Activated T-cell treated with anti-CD3 and anti-CD28 coated beads, Interleukin-2, amount 50 U/mL, for 72 hours (primary cell): Measurements from ENCODE around the gene RNLS. TPM values are rescaled to one million over a fixed set of nuclear protein-coding genes. Genes with fewer than 3 reads are reported as not detected.

Experiments
- ATAC-seq, 2 donors: fragments of 150-1000 bp; cut with Tn5 transposase; replicated peaks in 1 of 2; 2 replicates each; pipeline ENCODE4 v1.10.0; 2021; ENCODE audit warnings: moderate library complexity in 2 of 2, mild to moderate bottlenecking in 1 of 2
- DNase-seq, 2 donors: peaks; one replicate each; pipeline ENCODE4 v3.0.0; 2021 to 2022; ENCODE audit warnings: mixed read lengths in 1 of 2
- H3K27ac Mint-ChIP-seq: one replicate; pipeline ENCODE4 v1.8.0; 2022; ENCODE audit warnings: mild to moderate bottlenecking, moderate library complexity, mixed read lengths
- H3K27me3 Mint-ChIP-seq: one replicate; pipeline ENCODE4 v1.8.0; 2022; ENCODE audit warnings: low read depth, mixed read lengths
- H3K36me3 Mint-ChIP-seq, 2 donors: one replicate each; pipeline ENCODE4 v1.8.0; 2022; ENCODE audit warnings: mixed read lengths in 2 of 2, mild to moderate bottlenecking in 1 of 2; ENCODE audit not compliant: insufficient read depth in 2 of 2
- H3K4me1 Mint-ChIP-seq: one replicate; pipeline ENCODE4 v1.8.0; 2022; ENCODE audit warnings: low read depth, mixed read lengths
- H3K4me3 Mint-ChIP-seq, 2 donors: one replicate each; pipeline ENCODE4 v1.8.0; 2022; ENCODE audit warnings: mild to moderate bottlenecking in 2 of 2, mixed read lengths in 2 of 2, moderate library complexity in 2 of 2
- H3K9me3 Mint-ChIP-seq, 2 donors: one replicate each; pipeline ENCODE4 v1.8.0; 2022; ENCODE audit warnings: mixed read lengths in 2 of 2
- total RNA-seq, 2 donors: library from RNA; stranded (reverse); gene quantifications; one replicate each; pipeline ENCODE4 v1.2.3, GENCODE V29; 2022

RNLS gene
- total RNA-seq, 2 donors from 2014 or later = 2.6 to 6.2 TPM

GRCh38 chr10:88392222-88392621 lies 190.9 kb downstream of the RNLS start:
- no peaks in the 10 kb centered on the region for H3K27me3 Mint-ChIP-seq
- peaks cover 4 to 12% of the 10 kb centered on the region in 2 donors for H3K36me3 Mint-ChIP-seq
- H3K9me3 Mint-ChIP-seq = peaks cover 3 to 13% of the 10 kb centered on the region in 2 donors
- H3K4me1 Mint-ChIP-seq = peaks cover 11% of the 10 kb centered on the region
- no peak overlapping the region for H3K27ac Mint-ChIP-seq
- ATAC-seq (peak in 1 of 2 donors; percentile 42), DNase-seq (no peak)
- H3K4me3 Mint-ChIP-seq = no peak overlapping the region

- H3K36me3 Mint-ChIP-seq = peaks cover 0 to 4% of the 10 kb centered on the region in 2 donors
- H3K4me3 Mint-ChIP-seq = no peak overlapping the region
- no peak overlapping the region for H3K27ac Mint-ChIP-seq
- DNase-seq (no peak), ATAC-seq (no peak)
- peaks cover 20% of the 10 kb centered on the region for H3K4me1 Mint-ChIP-seq
- no peaks in the 10 kb centered on the region for H3K27me3 Mint-ChIP-seq
- peaks cover 0 to 2% of the 10 kb centered on the region in 2 donors for H3K9me3 Mint-ChIP-seq
Measured at GRCh38 chr10:88390041-88390440, 193.1 kb downstream of the RNLS start.

- DNase-seq (no peak), ATAC-seq (no peak)
- Mint-ChIP-seq H3K9me3 (peaks cover 0 to 2% of the 10 kb centered on the region in 2 donors), H3K27ac (no peak overlapping the region), H3K36me3 (peaks cover 0 to 4% of the 10 kb centered on the region in 2 donors), H3K4me3 (no peak overlapping the region), H3K27me3 (no peaks in the 10 kb centered on the region), H3K4me1 (peaks cover 25% of the 10 kb centered on the region)
Measured at GRCh38 chr10:88389456-88389855, 193.7 kb downstream of the RNLS start.

GRCh38 chr10:88388324-88388723 lies 194.8 kb downstream of the RNLS start:
- Mint-ChIP-seq H3K4me1 (peaks cover 27% of the 10 kb centered on the region), H3K36me3 (no peaks in the 10 kb centered on the region), H3K4me3 (no peak overlapping the region), H3K9me3 (no peaks in the 10 kb centered on the region), H3K27ac (no peak overlapping the region), H3K27me3 (no peaks in the 10 kb centered on the region)
- no peak for ATAC-seq
- DNase-seq = no peak

- no peak for ATAC-seq
- no peak overlapping the region for H3K27ac Mint-ChIP-seq
- no peak overlapping the region for H3K4me3 Mint-ChIP-seq
- H3K4me1 Mint-ChIP-seq = peaks cover 29% of the 10 kb centered on the region
- no peaks in the 10 kb centered on the region for H3K27me3 Mint-ChIP-seq
- no peak for DNase-seq
- H3K9me3 Mint-ChIP-seq = no peaks in the 10 kb centered on the region
- peaks cover 0 to 2% of the 10 kb centered on the region in 2 donors for H3K36me3 Mint-ChIP-seq
Measured at GRCh38 chr10:88386821-88387773, 196.0 kb downstream of the RNLS start.

- Mint-ChIP-seq H3K27ac (peak overlapping the region; percentile 59), H3K4me3 (no peak overlapping the region), H3K9me3 (no peaks in the 10 kb centered on the region), H3K27me3 (no peaks in the 10 kb centered on the region), H3K4me1 (peaks cover 23% of the 10 kb centered on the region), H3K36me3 (peaks cover 0 to 3% of the 10 kb centered on the region in 2 donors)
- DNase-seq (no peak), ATAC-seq (no peak)
Measured at GRCh38 chr10:88386204-88386788, 196.8 kb downstream of the RNLS start.

- DNase-seq (peak; percentile 23 to 35), ATAC-seq (peak; percentile 69 to 72)
- Mint-ChIP-seq H3K27me3 (no peaks in the 10 kb centered on the region), H3K4me3 (no peak overlapping the region), H3K27ac (no peak overlapping the region), H3K9me3 (no peaks in the 10 kb centered on the region), H3K4me1 (peaks cover 23% of the 10 kb centered on the region), H3K36me3 (peaks cover 0 to 3% of the 10 kb centered on the region in 2 donors)
Measured at GRCh38 chr10:88385601-88386203, 197.4 kb downstream of the RNLS start.

GRCh38 chr10:88383276-88383675 lies 199.8 kb downstream of the RNLS start:
- Mint-ChIP-seq H3K9me3 (no peaks in the 10 kb centered on the region), H3K36me3 (peaks cover 0 to 3% of the 10 kb centered on the region in 2 donors), H3K27ac (no peak overlapping the region), H3K4me1 (peaks cover 23% of the 10 kb centered on the region), H3K27me3 (no peaks in the 10 kb centered on the region), H3K4me3 (no peak overlapping the region)
- DNase-seq = no peak
- ATAC-seq = no peak

- Mint-ChIP-seq H3K4me3 (no peak overlapping the region), H3K27ac (no peak overlapping the region), H3K9me3 (no peaks in the 10 kb centered on the region), H3K4me1 (peaks cover 23% of the 10 kb centered on the region), H3K27me3 (no peaks in the 10 kb centered on the region), H3K36me3 (peaks cover 0 to 3% of the 10 kb centered on the region in 2 donors)
- no peak for ATAC-seq
- DNase-seq = no peak
Measured at GRCh38 chr10:88382699-88383098, 200.4 kb downstream of the RNLS start.

GRCh38 chr10:88379575-88379974 lies 203.5 kb downstream of the RNLS start:
- peak in 1 of 2 donors; percentile 67 for ATAC-seq
- DNase-seq = no peak
- peaks cover 14% of the 10 kb centered on the region for H3K4me1 Mint-ChIP-seq
- no peak overlapping the region for H3K4me3 Mint-ChIP-seq
- no peaks in the 10 kb centered on the region for H3K9me3 Mint-ChIP-seq
- H3K27me3 Mint-ChIP-seq = no peaks in the 10 kb centered on the region
- peaks cover 0 to 3% of the 10 kb centered on the region in 2 donors for H3K36me3 Mint-ChIP-seq
- H3K27ac Mint-ChIP-seq = no peak overlapping the region

GRCh38 chr10:88377510-88377909 lies 205.6 kb downstream of the RNLS start:
- H3K9me3 Mint-ChIP-seq = no peaks in the 10 kb centered on the region
- no peak overlapping the region for H3K27ac Mint-ChIP-seq
- ATAC-seq (no peak), DNase-seq (no peak)
- H3K4me3 Mint-ChIP-seq = no peak overlapping the region
- peaks cover 0 to 2% of the 10 kb centered on the region in 2 donors for H3K36me3 Mint-ChIP-seq
- no peaks in the 10 kb centered on the region for H3K27me3 Mint-ChIP-seq
- peaks cover 7% of the 10 kb centered on the region for H3K4me1 Mint-ChIP-seq

GRCh38 chr10:88374392-88375175 lies 208.5 kb downstream of the RNLS start:
- DNase-seq (no peak), ATAC-seq (no peak)
- Mint-ChIP-seq H3K27ac (peak overlapping the region; percentile 3), H3K4me1 (peaks cover 7% of the 10 kb centered on the region), H3K27me3 (no peaks in the 10 kb centered on the region), H3K9me3 (no peaks in the 10 kb centered on the region), H3K36me3 (no peaks in the 10 kb centered on the region), H3K4me3 (no peak overlapping the region)
